ENCODE results near the gene BTNL9. TPM values are rescaled to one million over a fixed set of nuclear protein-coding genes. Genes with fewer than 3 reads are reported as not detected.
"Not testable (repeated sequence)": the region's sequence is repeated elsewhere in the genome, so short reads cannot be mapped to it uniquely, and the experiment has no call there.

Gene BTNL9
- total RNA-seq, 2 donors from 2014 or later: 10.7 to 20.5 TPM

DNA sequence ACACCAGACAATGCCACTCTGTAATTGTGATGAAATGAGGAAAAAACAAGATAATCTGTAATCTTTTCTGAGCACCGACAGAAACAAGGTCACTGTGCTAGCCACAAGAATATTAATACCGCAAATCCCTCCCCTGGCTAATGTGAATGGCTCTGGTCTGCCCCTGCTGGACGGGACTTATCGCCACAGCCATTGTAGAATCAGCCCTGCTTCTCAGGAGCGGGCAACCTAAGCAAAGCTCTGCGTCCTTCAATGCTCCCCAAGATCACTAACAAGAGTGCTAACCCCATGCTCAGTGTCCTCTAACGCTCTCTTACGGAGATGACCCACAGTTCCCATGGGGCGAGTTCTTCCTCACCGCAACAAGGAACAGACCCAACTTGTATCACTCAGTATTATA, 48.2 kb downstream of the BTNL9 start:
- no peak overlapping the region for H3K4me3 ChIP-seq
- H3K27me3 ChIP-seq (replicated peaks; ENCODE audit: insufficient read depth): no peaks in the 10 kb centered on the region
- no peaks in the 10 kb centered on the region for H3K36me3 ChIP-seq
- DNase-seq (ENCODE audit: low spot score) (no peak), ATAC-seq (ENCODE audit: insufficient number of reproducible peaks, low FRiP score, low read depth) (no peak)
- no peak overlapping the region for H3K27ac ChIP-seq
- no peaks in the 10 kb centered on the region for H3K4me1 ChIP-seq (ENCODE audit: control insufficient read depth in 1 of 2, low read depth in 2 of 2)
- H3K9me3 ChIP-seq: no peaks in the 10 kb centered on the region
- no peak for TF ChIP-seq CTCF (IDR thresholded peaks at IDR 0.05)

- no peak overlapping the region for H3K4me3 ChIP-seq
- no peaks in the 10 kb centered on the region for H3K9me3 ChIP-seq
- ATAC-seq (ENCODE audit: insufficient number of reproducible peaks, low FRiP score, low read depth) (no peak), DNase-seq (ENCODE audit: low spot score) (no peak)
- no peaks in the 10 kb centered on the region for H3K36me3 ChIP-seq
- no peaks in the 10 kb centered on the region for H3K4me1 ChIP-seq (ENCODE audit: control insufficient read depth in 1 of 2, low read depth in 2 of 2)
- TF ChIP-seq CTCF (IDR thresholded peaks at IDR 0.05): no peak
- H3K27ac ChIP-seq: no peak overlapping the region
- no peaks in the 10 kb centered on the region for H3K27me3 ChIP-seq (replicated peaks; ENCODE audit: insufficient read depth)
These were observed 52.4 kb downstream of the BTNL9 start for GRCh38 chr5:181092428-181092827.

DNA sequence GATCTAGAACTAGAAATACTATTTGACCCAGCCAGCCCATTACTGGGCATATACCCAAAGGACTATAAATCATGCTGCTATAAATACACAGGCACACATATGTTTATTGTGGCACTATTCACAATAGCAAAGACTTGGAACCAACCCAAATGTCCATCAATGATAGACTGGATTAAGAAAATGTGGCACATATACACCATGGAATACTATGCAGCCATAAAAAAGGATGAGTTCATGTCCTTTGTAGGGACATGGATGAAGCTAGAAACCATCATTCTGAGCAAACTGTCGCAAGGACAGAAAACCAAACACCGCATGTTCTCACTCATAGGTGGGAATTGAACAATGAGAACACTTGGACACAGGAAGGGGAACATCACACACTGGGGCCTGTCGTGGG, 55.1 kb downstream of the BTNL9 start:
- H3K4me1 ChIP-seq (ENCODE audit: control insufficient read depth in 1 of 2, low read depth in 2 of 2); H3K4me3 ChIP-seq; H3K27ac ChIP-seq; DNase-seq (ENCODE audit: low spot score); ATAC-seq (ENCODE audit: insufficient number of reproducible peaks, low FRiP score, low read depth); H3K9me3 ChIP-seq; H3K36me3 ChIP-seq; H3K27me3 ChIP-seq (replicated peaks; ENCODE audit: insufficient read depth): not testable (repeated sequence)

GRCh38 chr5:181096721-181097382, 56.8 kb downstream of the BTNL9 start:
- not testable (repeated sequence) for H3K4me3 ChIP-seq; H3K36me3 ChIP-seq; H3K27ac ChIP-seq; DNase-seq (ENCODE audit: low spot score); H3K9me3 ChIP-seq; H3K4me1 ChIP-seq (ENCODE audit: control insufficient read depth in 1 of 2, low read depth in 2 of 2); H3K27me3 ChIP-seq (replicated peaks; ENCODE audit: insufficient read depth); ATAC-seq (ENCODE audit: insufficient number of reproducible peaks, low FRiP score, low read depth)

DNA sequence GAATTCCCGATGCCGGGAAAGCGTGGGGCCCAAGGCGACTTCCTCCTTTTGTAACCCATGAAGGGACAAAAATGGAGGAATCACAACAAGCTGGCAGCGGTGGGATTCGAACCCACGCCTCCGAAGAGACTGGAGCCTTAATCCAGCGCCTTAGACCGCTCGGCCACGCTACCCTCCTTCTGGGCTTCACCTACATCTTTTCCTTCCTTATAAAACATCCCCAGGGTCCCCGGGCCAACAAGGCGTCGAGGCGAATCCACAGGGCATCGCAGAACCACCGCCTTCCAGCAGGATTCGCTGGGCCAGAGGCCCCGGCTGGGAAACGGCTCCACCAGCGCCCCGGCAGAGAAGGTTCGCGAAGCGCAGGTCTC, 57.3 kb downstream of the BTNL9 start:
- ATAC-seq (ENCODE audit: insufficient number of reproducible peaks, low FRiP score, low read depth); H3K27me3 ChIP-seq (replicated peaks; ENCODE audit: insufficient read depth); H3K4me3 ChIP-seq; DNase-seq (ENCODE audit: low spot score); H3K9me3 ChIP-seq; H3K4me1 ChIP-seq (ENCODE audit: control insufficient read depth in 1 of 2, low read depth in 2 of 2); H3K36me3 ChIP-seq; H3K27ac ChIP-seq: not testable (repeated sequence)

DNA sequence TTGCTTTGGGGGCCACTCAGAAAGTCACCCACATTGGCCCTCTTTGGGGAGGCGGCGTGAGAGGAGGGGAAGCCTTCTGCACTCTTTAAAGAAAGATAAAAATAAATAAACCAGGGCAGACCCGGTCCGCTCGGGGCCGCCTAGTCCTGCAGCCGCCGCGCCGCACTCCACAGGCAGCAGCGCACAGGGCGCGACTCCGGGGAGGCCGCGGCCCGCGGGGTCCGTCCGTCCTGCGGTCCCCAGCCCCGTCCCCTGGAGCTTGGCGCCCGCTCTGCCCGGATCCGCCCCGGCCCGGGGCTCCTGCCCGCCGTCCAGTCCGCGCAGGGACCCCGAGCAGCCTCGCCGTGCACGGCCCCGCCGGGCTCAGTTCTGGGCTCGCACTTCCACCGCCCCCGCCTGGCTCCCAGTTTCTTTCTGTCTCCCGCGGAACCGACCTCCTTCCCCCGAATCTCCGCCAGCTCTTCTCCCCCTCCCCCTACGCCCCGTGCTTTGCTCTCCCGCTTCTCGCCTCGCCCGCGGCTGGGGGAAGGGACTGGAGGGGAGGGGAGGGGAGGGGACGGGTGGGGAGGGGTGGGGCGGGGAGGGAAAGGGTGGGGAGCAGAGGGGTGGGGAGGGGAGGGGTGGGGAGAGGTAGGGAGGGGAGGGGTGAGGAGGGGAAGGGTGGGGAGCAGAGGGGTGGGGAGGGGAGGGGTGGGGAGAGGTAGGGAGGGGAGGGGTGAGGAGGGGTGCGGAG, 57.9 kb downstream of the BTNL9 start:
- DNase-seq (ENCODE audit: low spot score); H3K27me3 ChIP-seq (replicated peaks; ENCODE audit: insufficient read depth); H3K4me1 ChIP-seq (ENCODE audit: control insufficient read depth in 1 of 2, low read depth in 2 of 2); ATAC-seq (ENCODE audit: insufficient number of reproducible peaks, low FRiP score, low read depth); H3K36me3 ChIP-seq; H3K4me3 ChIP-seq; H3K9me3 ChIP-seq; H3K27ac ChIP-seq: not testable (repeated sequence)

GRCh38 chr5:181098762-181099601, 58.9 kb downstream of the BTNL9 start:
- Histone ChIP-seq H3K9me3 (no peaks in the 10 kb centered on the region), H3K27ac (no peak overlapping the region), H3K27me3 (replicated peaks; ENCODE audit: insufficient read depth) (peaks cover 5% of the 10 kb centered on the region), H3K4me1 (ENCODE audit: control insufficient read depth in 1 of 2, low read depth in 2 of 2) (no peaks in the 10 kb centered on the region), H3K4me3 (no peak overlapping the region), H3K36me3 (no peaks in the 10 kb centered on the region)
- ATAC-seq (ENCODE audit: insufficient number of reproducible peaks, low FRiP score, low read depth) (no peak), DNase-seq (ENCODE audit: low spot score) (no peak)
- TF ChIP-seq CTCF (IDR thresholded peaks at IDR 0.05): no peak
